ENCODE results near the gene ABCC3.

DNA sequence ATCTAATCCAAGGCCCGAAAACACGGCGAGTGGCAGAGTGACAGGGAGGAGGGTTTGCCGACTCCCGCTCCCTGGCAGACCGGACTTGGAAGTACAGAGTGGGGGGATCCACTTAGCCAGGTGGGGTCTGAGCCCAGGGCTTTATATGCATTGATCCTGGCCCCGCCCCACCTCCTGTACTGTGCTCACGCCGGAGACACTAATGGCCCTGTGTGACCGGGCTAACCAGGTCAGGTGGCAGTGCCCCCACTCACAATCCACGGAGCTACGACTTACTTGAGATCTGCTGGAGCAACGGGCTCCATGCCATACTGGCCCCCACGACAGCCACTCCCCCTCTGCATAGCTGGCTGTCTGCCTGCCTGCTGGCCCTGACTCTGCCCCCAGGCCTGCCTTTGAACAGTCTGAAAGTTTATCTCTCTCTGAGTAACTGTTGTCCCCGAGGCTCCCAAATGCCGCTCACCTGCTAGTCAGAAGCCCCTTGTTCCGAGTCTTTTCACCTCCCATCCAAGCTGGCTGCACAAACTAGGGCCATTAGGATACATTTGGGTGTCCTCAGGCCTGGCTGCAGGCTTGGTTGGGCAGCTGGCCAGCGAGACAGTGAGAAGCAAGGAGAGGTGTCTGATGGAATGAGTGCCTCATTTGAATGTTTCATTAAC lies 46.2 kb upstream of the ABCC3 start:
- no peak for TF ChIP-seq FOXM1 (IDR thresholded peaks at IDR 0.05; ENCODE audit: borderline replicate concordance)
- no peak for TF ChIP-seq SUZ12 (IDR thresholded peaks at IDR 0.05)
- no peak for TF ChIP-seq SP1 (IDR thresholded peaks at IDR 0.05)
- no peak for TF ChIP-seq NFRKB (IDR thresholded peaks at IDR 0.05)
- no peak for TF ChIP-seq L3MBTL2 (conservative IDR thresholded peaks at IDR 0.05)
- TF ChIP-seq ARNT (IDR thresholded peaks at IDR 0.05): no peak

Measured in HEK293T (cell line).